ENCODE results near the gene ZFHX3.

Gene ZFHX3

GRCh38 chr16:73028721-73029361, 19.1 kb downstream of the ZFHX3 start:
- TF ChIP-seq, protein P1, sequence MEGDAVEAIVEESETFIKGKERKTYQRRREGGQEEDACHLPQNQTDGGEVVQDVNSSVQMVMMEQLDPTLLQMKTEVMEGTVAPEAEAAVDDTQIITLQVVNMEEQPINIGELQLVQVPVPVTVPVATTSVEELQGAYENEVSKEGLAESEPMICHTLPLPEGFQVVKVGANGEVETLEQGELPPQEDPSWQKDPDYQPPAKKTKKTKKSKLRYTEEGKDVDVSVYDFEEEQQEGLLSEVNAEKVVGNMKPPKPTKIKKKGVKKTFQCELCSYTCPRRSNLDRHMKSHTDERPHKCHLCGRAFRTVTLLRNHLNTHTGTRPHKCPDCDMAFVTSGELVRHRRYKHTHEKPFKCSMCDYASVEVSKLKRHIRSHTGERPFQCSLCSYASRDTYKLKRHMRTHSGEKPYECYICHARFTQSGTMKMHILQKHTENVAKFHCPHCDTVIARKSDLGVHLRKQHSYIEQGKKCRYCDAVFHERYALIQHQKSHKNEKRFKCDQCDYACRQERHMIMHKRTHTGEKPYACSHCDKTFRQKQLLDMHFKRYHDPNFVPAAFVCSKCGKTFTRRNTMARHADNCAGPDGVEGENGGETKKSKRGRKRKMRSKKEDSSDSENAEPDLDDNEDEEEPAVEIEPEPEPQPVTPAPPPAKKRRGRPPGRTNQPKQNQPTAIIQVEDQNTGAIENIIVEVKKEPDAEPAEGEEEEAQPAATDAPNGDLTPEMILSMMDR (IDR thresholded peaks at IDR 0.05; ENCODE audit: unreplicated experiment in 3 of 3): no peak
- Mint-ChIP-seq H3K4me1 (peaks cover 89% of the 10 kb centered on the region), H3K36me3 (ENCODE audit: low read depth) (no peaks in the 10 kb centered on the region), H3K27me3 (ENCODE audit: low read depth) (peaks cover 21% of the 10 kb centered on the region), H3K4me3 (no peak overlapping the region), H3K27ac (no peak overlapping the region), H3K9me3 (no peaks in the 10 kb centered on the region)

DNA sequence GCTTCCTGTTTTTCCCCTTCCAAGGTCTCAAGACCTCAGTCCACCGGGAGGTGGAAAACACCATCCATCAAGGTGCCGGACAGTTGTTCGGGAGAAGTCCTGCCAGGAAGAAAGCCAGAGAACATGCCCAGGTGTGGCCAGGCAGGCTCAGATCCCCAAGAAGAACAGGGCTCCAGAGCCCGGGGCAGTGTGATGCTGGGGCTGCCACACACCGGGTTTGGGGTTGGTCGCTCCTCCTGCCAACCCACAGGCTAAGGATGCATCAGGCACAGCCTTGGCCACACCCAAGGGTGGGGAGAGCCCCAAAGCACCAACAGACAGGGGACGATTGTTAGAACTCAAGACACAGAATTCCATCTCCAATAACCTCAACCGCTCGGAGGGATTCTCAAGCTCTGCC, 19.7 kb downstream of the ZFHX3 start:
- Mint-ChIP-seq H3K36me3 (ENCODE audit: low read depth) (no peaks in the 10 kb centered on the region), H3K27me3 (ENCODE audit: low read depth) (peaks cover 21% of the 10 kb centered on the region), H3K4me3 (no peak overlapping the region), H3K4me1 (peaks cover 89% of the 10 kb centered on the region), H3K27ac (peak overlapping the region; percentile 36 to 74 (median 50)), H3K9me3 (no peaks in the 10 kb centered on the region)
- TF ChIP-seq, protein P1 (IDR thresholded peaks at IDR 0.05; ENCODE audit: unreplicated experiment in 3 of 3): no peak

- Mint-ChIP-seq H3K9me3 (no peaks in the 10 kb centered on the region), H3K4me3 (peak overlapping the region in 2 of 3 experiments; percentile 9 to 39), H3K4me1 (peaks cover 83% of the 10 kb centered on the region), H3K27ac (peak overlapping the region; percentile 36 to 74 (median 50)), H3K27me3 (ENCODE audit: low read depth) (peaks cover 20% of the 10 kb centered on the region), H3K36me3 (ENCODE audit: low read depth) (no peaks in the 10 kb centered on the region)
- TF ChIP-seq, protein P1 (IDR thresholded peaks at IDR 0.05; ENCODE audit: unreplicated experiment in 3 of 3): no peak
Observed at GRCh38 chr16:73027685-73028111, 20.2 kb downstream of the ZFHX3 start.

DNA sequence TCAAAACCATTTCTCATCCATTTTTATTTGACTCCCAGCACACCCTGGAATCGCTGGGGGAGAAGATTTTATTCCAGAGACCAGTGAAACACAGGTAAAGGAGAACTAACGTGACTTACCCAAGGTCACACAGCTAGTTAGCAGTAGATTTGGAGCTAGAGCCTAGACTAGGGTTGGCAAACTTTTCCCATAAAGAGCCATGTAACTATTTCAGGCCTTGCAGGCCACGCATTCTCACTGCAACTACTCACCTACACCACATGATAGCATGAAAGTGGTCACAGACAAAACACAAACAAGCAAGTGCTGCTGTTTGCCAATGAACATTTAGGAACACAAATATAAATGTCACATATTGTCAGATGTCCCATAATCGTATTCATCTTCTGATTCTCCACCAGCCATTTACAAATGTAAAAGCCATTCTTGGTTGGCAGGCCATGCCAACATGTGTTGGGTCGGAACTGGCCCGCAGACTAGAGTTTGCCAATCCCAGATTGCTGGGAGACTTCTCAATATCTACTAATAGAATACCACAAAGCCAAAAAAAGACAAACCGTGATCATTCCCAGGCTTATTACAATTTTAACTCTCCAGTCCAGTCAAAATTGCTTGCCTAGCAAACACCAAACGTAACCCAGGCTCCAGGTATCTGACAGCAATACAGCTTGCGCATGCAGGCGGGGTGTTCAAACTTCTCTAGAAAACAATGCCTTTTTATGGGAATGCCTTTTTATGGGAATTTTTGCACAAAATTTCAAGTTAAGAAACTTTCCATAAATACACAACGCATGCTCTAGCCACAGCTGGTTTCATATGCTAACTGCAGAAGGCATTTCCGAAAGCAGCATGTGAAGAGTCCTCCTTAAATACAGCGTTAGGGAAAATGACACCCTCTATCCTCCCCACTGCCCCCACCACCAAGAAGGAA, 20.9 kb downstream of the ZFHX3 start:
- Mint-ChIP-seq H3K27me3 (ENCODE audit: low read depth) (peaks cover 14% of the 10 kb centered on the region), H3K9me3 (no peaks in the 10 kb centered on the region), H3K4me1 (peaks cover 79% of the 10 kb centered on the region), H3K36me3 (ENCODE audit: low read depth) (no peaks in the 10 kb centered on the region), H3K27ac (peak overlapping the region; percentile 36 to 74 (median 50)), H3K4me3 (peak overlapping the region in 1 of 3 experiments; percentile 39)
- TF ChIP-seq, protein P1 (IDR thresholded peaks at IDR 0.05; ENCODE audit: unreplicated experiment in 3 of 3): no peak

- peak overlapping the region in 2 of 3 experiments; percentile 60 for H3K4me3 Mint-ChIP-seq
- TF ChIP-seq, protein P1 (IDR thresholded peaks at IDR 0.05; ENCODE audit: unreplicated experiment in 3 of 3): no peak
Observed at GRCh38 chr16:73025856-73026210, 22.1 kb downstream of the ZFHX3 start.

More at GRCh38 chr16:73025856-73026210, 22.1 kb downstream of the ZFHX3 start:
- no peaks in the 10 kb centered on the region for H3K36me3 Mint-ChIP-seq (ENCODE audit: low read depth)
- H3K4me1 Mint-ChIP-seq: peaks cover 75% of the 10 kb centered on the region
- H3K27ac Mint-ChIP-seq: peak overlapping the region; percentile 29 to 83 (median 60)
- peaks cover 14% of the 10 kb centered on the region for H3K27me3 Mint-ChIP-seq (ENCODE audit: low read depth)
- H3K9me3 Mint-ChIP-seq: no peaks in the 10 kb centered on the region

Data from nephron (organoid).